ENCODE measurements around the gene PPP2R5C.
A peak's percentile ranks its signal among the peaks of the same experiment; 100 is the strongest.

PPP2R5C gene

DNA sequence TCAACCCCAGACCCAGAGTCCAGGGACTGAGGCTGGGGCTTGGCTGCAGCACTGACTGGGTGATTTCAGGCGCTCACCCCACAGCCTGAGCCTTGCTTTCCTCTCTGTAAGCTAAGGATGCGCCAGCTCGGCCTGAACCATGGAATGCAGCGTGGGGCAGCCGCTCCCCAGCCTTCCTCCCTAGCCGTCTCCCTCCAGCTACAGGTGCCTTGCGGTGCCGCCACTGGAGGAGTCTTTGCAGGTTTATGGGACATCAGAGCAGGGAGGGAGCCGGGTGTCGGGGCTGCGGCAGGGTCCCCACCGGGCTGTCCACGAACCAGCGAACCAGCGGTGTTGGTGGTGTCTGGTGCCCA, 19.4 kb downstream of the PPP2R5C start:
- no peak for DNase-seq (ENCODE audit: low read depth)
- peak overlapping the region; percentile 54 for H3K4me3 ChIP-seq (ENCODE audit: low read length)
- TF ChIP-seq, protein P1, sequence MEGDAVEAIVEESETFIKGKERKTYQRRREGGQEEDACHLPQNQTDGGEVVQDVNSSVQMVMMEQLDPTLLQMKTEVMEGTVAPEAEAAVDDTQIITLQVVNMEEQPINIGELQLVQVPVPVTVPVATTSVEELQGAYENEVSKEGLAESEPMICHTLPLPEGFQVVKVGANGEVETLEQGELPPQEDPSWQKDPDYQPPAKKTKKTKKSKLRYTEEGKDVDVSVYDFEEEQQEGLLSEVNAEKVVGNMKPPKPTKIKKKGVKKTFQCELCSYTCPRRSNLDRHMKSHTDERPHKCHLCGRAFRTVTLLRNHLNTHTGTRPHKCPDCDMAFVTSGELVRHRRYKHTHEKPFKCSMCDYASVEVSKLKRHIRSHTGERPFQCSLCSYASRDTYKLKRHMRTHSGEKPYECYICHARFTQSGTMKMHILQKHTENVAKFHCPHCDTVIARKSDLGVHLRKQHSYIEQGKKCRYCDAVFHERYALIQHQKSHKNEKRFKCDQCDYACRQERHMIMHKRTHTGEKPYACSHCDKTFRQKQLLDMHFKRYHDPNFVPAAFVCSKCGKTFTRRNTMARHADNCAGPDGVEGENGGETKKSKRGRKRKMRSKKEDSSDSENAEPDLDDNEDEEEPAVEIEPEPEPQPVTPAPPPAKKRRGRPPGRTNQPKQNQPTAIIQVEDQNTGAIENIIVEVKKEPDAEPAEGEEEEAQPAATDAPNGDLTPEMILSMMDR (conservative IDR thresholded peaks at IDR 0.05; ENCODE audit: low read length), result no peak

DNA sequence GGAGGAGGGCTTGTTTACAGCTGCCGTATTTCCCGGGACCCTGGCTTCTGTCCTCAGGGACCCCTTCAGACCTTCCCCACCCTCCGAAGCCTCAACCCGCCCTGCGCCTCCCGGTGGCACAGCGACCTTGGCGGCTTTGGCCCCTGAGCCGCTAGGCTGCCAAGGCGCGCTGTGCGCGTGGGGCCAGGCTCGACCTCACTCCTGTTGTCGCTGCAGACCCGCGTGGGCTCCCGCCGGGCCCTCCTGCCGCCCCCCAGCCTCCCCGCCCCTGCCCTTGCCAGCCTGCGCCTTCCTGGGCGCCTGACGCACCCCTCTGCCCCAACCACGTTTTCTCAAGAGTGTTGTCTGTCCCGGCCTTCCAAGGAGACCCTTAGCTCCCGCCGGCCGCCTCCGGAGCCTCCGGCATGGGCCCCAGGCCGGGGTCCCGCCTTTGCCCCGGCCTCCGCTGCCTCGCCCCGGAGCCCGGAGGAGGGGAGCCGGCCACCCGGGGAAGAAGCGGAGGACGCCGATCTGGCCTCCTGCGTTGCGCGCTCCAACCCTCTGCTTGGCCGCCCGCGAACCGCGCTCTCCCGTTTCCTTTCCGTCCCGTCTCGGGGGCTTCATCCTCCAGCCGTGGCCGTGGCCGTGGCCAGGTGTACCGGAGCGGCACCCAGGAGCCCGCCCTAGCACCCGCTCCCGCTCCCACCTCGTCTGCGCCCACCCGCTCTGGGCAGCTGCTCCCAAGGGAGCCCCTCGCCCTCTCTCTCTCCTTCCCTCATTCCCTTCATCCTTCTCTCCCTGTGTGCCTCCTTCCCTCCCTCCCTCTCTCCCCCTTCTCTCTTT, 19.9 kb downstream of the PPP2R5C start:
- peak overlapping the region; percentile 54 for H3K4me3 ChIP-seq (ENCODE audit: low read length)
- TF ChIP-seq, protein P1 (conservative IDR thresholded peaks at IDR 0.05; ENCODE audit: low read length), result no peak
- no peak for DNase-seq (ENCODE audit: low read depth)

DNA sequence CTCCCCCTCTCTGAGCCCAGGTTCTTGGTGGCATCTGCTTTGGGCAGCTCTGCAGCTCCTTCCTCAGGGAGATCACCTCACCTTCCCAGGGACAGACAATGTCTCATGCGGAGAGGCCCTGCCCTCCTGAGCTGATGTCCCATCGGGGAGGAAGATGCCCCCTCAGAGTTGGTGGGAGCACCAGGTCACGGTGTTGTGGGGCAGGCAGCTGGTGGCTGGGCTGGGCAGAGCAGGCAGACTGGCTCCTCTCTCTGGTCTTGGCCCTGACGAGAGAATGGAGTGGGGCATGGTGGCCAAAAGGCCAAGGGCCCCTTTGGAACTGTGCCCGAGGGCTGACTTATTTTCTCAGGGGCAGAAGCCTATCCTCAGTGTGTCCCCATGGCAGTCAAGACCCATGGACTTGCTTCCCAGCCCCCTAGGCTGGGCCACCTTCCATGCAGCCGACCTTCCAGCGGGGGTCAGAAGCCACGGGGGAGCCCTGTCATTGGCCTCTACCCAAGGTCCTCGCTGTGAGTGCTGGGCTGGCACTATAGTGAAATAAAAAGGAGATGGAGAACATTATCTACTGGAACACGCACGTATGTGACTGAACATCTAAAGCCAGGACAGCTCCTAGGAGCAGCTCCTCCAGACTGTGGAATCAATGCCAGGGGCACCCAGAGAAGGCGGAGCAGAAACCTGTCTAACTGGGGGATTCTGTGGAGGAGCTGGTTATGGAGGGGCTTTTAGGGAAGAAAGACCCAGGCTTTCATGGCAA, 21.9 kb downstream of the PPP2R5C start:
- TF ChIP-seq, protein P1 (conservative IDR thresholded peaks at IDR 0.05; ENCODE audit: low read length), result no peak
- no peak for DNase-seq (ENCODE audit: low read depth)
- H3K4me3 ChIP-seq (ENCODE audit: low read length), result no peak overlapping the region

DNA sequence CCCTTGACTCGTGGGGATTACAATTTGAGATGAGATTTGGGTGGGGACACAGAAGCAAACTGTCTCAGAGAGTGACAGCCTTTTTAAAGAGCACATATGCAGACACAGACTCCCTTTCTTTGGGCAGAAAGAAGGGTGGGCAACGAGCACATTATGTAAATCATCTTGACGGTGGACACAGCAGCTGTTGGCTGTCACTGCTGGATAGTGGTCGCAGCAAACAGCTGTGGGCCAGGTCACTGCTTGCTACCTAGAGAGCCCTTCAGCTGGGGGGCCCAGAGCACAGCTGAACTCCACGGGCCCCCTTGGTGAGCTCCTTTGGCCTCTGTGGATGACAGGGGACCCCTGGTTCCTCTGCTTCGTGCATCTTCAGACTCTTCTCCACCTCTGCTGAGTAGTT, 23.1 kb downstream of the PPP2R5C start:
- no peak overlapping the region for H3K4me3 ChIP-seq (ENCODE audit: low read length)
- TF ChIP-seq, protein P1 (conservative IDR thresholded peaks at IDR 0.05; ENCODE audit: low read length), result no peak
- no peak for DNase-seq (ENCODE audit: low read depth)

DNA sequence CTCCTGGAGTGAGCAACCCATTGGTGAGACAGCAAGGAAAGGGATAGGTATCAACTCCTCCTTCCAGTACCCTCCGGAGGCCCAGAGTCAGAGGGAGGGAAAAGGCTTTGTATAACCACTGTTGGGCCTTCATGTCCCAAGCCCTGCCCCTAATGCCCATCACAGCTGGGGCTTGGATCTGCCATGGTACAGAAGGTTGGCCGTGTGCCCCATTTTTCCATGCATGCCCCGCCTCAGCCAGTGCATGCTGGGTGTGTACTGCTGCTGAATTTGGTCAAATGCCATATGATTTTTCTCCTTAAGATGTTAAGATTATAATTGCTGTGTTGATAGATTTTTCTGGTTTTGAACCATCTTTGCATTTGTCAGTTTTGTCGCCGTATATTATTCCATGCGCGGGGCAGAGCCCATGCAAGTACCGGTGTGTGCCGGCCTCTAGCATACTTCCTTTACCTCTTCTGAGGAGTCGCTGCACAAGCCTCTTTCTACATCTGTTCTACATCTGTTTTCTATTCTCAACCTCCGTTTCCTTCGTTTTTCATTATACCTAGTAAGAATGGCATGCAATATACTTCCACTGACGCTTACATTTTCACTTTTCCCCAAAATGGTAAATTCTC, 26.6 kb downstream of the PPP2R5C start:
- TF ChIP-seq, protein P1 (conservative IDR thresholded peaks at IDR 0.05; ENCODE audit: low read length), result no peak
- DNase-seq (ENCODE audit: low read depth), result peak; percentile 33
- no peak overlapping the region for H3K4me3 ChIP-seq (ENCODE audit: low read length)

DNA sequence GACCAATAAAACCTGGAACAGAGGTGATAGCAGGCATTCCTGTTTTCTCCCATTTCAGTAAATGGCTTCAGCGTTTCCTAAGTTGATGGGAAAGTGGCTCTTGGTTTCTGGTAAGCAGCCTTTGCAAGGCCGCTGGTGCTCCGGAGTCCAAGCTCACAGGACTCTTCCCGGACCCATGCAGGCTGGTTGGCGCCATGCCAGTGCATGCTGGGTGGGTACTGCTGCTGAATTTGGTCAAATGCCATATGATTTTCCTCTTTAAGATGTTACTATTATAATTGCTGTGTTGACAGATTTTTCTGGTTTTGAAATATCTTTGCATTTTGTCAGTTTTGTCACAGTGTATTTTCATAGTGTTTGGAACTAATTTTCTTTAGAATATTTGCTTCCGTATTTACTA, 27.7 kb downstream of the PPP2R5C start:
- no peak overlapping the region for H3K4me3 ChIP-seq (ENCODE audit: low read length)
- DNase-seq (ENCODE audit: low read depth), result no peak
- TF ChIP-seq, protein P1 (conservative IDR thresholded peaks at IDR 0.05; ENCODE audit: low read length), result no peak
